Coronary artery (tissue), 2 donors: ENCODE measurements around the gene SLIT1.

Experiments
- DNase-seq: peaks from one replicate; pipeline ENCODE4 v3.0.0-alpha.2; 2017; ENCODE audit warnings: low spot score
- H3K27ac ChIP-seq, 2 donors: fragments of 200-600 bp; sonication (generic); one replicate each; pipeline ENCODE4 v1.5.1; 2016 to 2019
- H3K4me3 ChIP-seq: fragments of 200-600 bp; sonication (generic); 2 replicates; pipeline ENCODE4 v1.5.1; 2016; ENCODE audit warnings: mild to moderate bottlenecking, moderate library complexity
- CTCF ChIP-seq: fragments of 200-600 bp; sonication (generic); IDR thresholded peaks from one replicate; pipeline ENCODE4 v1.5.1; 2019; ENCODE audit warnings: antibody characterized with exemption

The SLIT1 gene

DNA sequence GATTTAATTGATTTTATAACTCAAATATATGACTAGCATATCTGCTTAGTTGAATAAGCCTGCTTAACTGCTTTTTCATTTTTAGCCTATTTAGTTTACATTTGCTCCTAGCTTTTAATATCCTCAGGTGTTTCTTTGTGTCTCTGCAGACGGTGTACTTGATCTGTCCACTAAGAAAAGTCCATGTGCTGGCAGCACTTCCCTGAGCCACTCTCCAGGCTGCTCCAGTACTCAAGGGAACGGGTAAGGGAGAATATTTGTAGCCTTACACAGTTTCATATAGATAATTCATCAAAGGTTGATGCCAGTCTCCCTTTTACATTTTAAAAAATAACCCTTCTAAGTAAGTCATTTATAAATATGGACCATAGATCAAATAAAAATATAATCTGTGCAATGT lies 233.8 kb downstream of the SLIT1 start:
- Histone ChIP-seq H3K4me3 (no peak overlapping the region), H3K27ac (no peak overlapping the region)
- no peak for DNase-seq
- TF ChIP-seq CTCF, result no peak

DNA sequence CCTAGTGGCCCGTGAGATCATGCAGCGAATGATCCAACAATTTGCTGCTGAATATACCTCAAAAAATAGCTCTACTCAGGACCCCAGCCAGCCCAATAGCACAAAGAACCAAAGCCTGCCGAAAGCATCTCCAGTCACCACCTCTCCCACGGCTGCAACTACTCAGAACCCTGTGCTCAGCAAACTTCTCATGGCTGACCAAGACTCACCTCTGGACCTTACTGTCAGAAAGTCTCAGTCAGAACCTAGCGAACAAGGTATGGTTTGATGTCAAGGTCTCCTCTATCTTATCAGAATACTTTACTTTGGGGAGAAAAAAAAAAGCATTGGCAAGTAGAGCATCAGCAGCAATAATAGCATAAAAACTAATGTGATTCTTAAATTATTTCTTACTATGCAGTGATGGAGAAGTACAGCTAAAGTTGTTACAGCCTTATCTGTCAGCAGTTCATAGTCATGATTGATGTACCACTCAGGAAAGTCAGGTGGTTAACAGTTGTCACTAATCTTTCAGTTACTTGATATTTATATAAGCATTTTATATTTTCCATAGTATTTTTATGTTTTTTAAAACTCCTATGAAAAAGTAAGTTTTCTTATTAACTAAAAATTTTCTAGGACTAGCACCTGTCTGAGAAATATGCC lies 236.6 kb downstream of the SLIT1 start:
- DNase-seq, result no peak

More for the DNA sequence above, 236.6 kb downstream of the SLIT1 start:
- TF ChIP-seq CTCF, result no peak
- no peak overlapping the region for H3K4me3 ChIP-seq
- no peak overlapping the region for H3K27ac ChIP-seq
